ENCODE data around the gene ERAP2. TPM values are rescaled to one million over a fixed set of nuclear protein-coding genes. Genes with fewer than 3 reads are reported as not detected.

ERAP2 gene, protein sequence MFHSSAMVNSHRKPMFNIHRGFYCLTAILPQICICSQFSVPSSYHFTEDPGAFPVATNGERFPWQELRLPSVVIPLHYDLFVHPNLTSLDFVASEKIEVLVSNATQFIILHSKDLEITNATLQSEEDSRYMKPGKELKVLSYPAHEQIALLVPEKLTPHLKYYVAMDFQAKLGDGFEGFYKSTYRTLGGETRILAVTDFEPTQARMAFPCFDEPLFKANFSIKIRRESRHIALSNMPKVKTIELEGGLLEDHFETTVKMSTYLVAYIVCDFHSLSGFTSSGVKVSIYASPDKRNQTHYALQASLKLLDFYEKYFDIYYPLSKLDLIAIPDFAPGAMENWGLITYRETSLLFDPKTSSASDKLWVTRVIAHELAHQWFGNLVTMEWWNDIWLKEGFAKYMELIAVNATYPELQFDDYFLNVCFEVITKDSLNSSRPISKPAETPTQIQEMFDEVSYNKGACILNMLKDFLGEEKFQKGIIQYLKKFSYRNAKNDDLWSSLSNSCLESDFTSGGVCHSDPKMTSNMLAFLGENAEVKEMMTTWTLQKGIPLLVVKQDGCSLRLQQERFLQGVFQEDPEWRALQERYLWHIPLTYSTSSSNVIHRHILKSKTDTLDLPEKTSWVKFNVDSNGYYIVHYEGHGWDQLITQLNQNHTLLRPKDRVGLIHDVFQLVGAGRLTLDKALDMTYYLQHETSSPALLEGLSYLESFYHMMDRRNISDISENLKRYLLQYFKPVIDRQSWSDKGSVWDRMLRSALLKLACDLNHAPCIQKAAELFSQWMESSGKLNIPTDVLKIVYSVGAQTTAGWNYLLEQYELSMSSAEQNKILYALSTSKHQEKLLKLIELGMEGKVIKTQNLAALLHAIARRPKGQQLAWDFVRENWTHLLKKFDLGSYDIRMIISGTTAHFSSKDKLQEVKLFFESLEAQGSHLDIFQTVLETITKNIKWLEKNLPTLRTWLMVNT
- 7.6 and 80.0 TPM in 2 replicates for total RNA-seq

DNA sequence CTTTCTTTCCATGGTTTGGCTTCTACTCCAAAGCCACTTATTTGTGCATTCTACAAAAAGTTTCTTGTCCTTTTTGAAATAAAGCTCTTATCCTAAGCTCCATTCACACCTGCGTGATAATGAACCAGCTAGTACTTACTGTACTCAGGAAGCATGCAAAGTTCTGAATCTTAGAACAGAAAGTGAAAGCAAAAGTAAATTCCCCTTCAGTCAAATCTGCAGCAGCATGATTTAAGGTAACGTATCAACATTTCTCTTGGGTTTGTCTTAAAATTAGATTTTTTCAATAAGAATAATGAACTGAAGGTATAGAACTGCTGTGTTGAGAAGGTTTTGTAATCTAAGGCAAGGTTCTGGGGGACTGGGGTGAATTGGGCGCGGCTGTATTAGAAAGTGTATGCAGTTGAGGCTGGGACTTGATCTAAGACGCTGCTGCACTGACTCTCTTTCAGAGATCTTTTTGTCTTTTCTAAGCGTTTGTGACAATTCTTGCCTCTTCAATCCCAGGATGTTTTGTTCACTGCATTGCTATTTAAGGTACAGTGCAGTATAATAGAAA, at the start of gene ERAP2:
Gene ERAP2, plus strand, starts transcription at position 209 of the 559 bp plus-strand sequence. CDS start 3,186 bp downstream, outside the sequence.

DNA sequence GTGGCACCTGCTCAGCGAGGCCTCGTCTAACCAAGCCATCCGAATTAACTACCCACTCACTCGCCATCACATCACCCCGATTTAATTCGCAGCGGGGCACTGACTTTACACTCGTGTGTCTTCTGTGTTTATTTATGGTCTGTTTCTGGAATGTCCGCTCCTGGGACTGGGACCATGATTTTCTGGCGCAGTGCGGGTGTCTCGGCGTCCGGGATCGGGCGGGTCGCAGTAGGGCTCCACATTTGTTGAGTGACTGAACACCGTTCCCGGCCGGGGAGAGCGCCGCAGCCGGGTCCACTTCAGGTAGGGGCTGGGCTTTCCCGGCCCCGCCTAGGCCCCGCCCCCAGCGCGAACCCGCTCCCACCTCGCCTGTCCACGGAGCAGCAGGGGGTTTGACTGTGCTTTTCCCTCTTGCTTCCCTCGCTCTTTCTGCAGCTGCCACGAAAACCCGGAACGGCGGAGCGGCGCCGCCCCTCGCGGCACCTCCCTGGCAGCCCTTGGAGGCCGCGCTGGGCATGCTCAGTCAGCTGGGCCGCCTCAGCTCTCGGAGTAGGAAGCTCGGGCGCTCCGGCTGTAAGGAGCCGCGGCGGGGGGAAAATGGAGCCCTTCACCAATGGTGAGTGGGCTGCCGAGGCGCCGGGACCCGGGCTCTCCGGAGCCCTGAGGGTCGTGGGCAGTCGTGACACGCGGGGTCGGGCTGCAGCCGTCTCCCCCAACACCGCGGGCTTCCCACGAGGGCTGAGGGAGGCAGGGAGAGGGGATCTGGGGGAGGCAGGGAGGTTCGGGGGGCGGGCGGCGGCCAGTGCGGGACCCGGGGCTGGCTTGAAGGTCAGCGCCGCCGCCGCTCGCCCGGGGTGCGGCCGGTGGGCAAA, 59.5 kb downstream of the ERAP2 start, which contains the start of gene LNPEP:
Gene LNPEP, plus strand, starts transcription at position 522 of the 872 bp plus-strand sequence. Its CDS starts 76 bp downstream, at position 598.

Other genes with a start within 250 kb of the ERAP2 start
- gene CAST, start 214.1 kb upstream of the ERAP2 start, total RNA-seq: 89.6 and 122 TPM in 2 replicates
- gene ERAP1, start 68.6 kb upstream of the ERAP2 start, total RNA-seq: 45.5 and 55.3 TPM in 2 replicates
- 23.2 and 30.6 TPM in 2 replicates for gene LNPEP, start 59.6 kb downstream of the ERAP2 start, total RNA-seq

Data from endothelial cell of coronary artery (primary cell).